Natural killer cell treated with Interleukin-12 subunit alpha and Interleukin-12 subunit beta and Interleukin-15 and Interleukin-18, amount 100 ng/mL, for 72 hours (primary cell): ENCODE measurements around the gene SLC35E4. TPM values are rescaled to one million over a fixed set of nuclear protein-coding genes. Genes with fewer than 3 reads are reported as not detected.

Experiments used
- ATAC-seq, 2 donors: fragments of 150-1000 bp; cut with Tn5 transposase in 1 of 2; sonication (Bioruptor Pico), chemical (Tn5 transposase) in 1 of 2; 2 replicates each; pipeline ENCODE4 v1.10.0; 2021
- DNase-seq: peaks from one replicate; pipeline ENCODE4 v3.0.0; 2022; ENCODE audit warnings: low spot score
- H3K27ac Mint-ChIP-seq, 2 donors: 1 replicate in 1 of 2; 2 replicates in 1 of 2; pipeline ENCODE4 v1.8.0; 2022; ENCODE audit warnings: mixed read lengths in 2 of 2, mild to moderate bottlenecking in 1 of 2, moderate library complexity in 1 of 2
- H3K27me3 Mint-ChIP-seq, 2 donors: 1 replicate in 1 of 2; 2 replicates in 1 of 2; pipeline ENCODE4 v1.8.0; 2022; ENCODE audit warnings: mixed read lengths in 2 of 2
- H3K36me3 Mint-ChIP-seq: one replicate; pipeline ENCODE4 v1.8.0; 2022; ENCODE audit warnings: mixed read lengths
- H3K4me1 Mint-ChIP-seq, 2 donors: 1 replicate in 1 of 2; 2 replicates in 1 of 2; pipeline ENCODE4 v1.8.0; 2022; ENCODE audit warnings: low read depth in 2 of 2, mixed read lengths in 2 of 2, mild to moderate bottlenecking in 1 of 2
- H3K4me3 Mint-ChIP-seq: one replicate; pipeline ENCODE4 v1.8.0; 2022; ENCODE audit warnings: mixed read lengths
- H3K9me3 Mint-ChIP-seq: 2 replicates; pipeline ENCODE4 v1.8.0; 2022; ENCODE audit warnings: mixed read lengths
- total RNA-seq, 2 donors: library from RNA; stranded (reverse); gene quantifications; one replicate each; pipeline ENCODE4 v1.2.3, GENCODE V29; 2022

Gene SLC35E4
- total RNA-seq, 2 donors from 2014 or later = 3.4 to 6.8 TPM

GRCh38 chr22:30695871-30696655 lies 60.5 kb downstream of the SLC35E4 start:
- no peak for ATAC-seq
- H3K9me3 Mint-ChIP-seq = no peaks in the 10 kb centered on the region
- peaks cover 16 to 28% of the 10 kb centered on the region in 2 donors for H3K27me3 Mint-ChIP-seq
- DNase-seq = no peak
- peaks cover 0 to 13% of the 10 kb centered on the region in 2 donors for H3K4me1 Mint-ChIP-seq
- no peak overlapping the region for H3K27ac Mint-ChIP-seq
- H3K4me3 Mint-ChIP-seq = peak overlapping the region; percentile 63
- no peaks in the 10 kb centered on the region for H3K36me3 Mint-ChIP-seq

Other genes with a start within 250 kb of the SLC35E4 start
- gene RNF215, start 248.4 kb upstream of the SLC35E4 start, total RNA-seq = 1 to 10 TPM; 5.2 to 7.4 TPM
- 1 to 10 TPM in 1 of 2 donors, under 1 TPM in 1; 0.40 to 1.3 TPM for gene SEC14L2, start 238.8 kb upstream of the SLC35E4 start, total RNA-seq
- 10 to 100 TPM; 58.7 to 67.4 TPM for gene MTFP1, start 210.0 kb upstream of the SLC35E4 start, total RNA-seq
- not detected for gene SEC14L3, start 163.8 kb upstream of the SLC35E4 start, total RNA-seq
- not detected for gene SEC14L4, start 130.1 kb upstream of the SLC35E4 start, total RNA-seq
- not detected for gene SEC14L6, start 89.0 kb upstream of the SLC35E4 start, total RNA-seq
- not detected for gene GAL3ST1, start 61.1 kb upstream of the SLC35E4 start, total RNA-seq
- 100 to 1,000 TPM in 1 of 2 donors, 10 to 100 TPM in 1; 94.5 to 173 TPM for gene PES1, start 43.9 kb upstream of the SLC35E4 start, total RNA-seq
- under 1 TPM in 1 of 2 donors, not detected in 1; 0.19 TPM for gene TCN2, start 28.6 kb upstream of the SLC35E4 start, total RNA-seq
- 1 to 10 TPM; 7.1 to 7.7 TPM for gene DUSP18, start 32.1 kb downstream of the SLC35E4 start, total RNA-seq
- gene OSBP2, start 59.1 kb downstream of the SLC35E4 start, total RNA-seq = 1 to 10 TPM in 1 of 2 donors, under 1 TPM in 1; 0.14 to 1.7 TPM